Esophagus squamous epithelium (tissue), 4 donors: ENCODE data around the gene NSUN4.

Source experiments
- POLR2A ChIP-seq, 4 donors: fragments of 450-650 bp; IDR thresholded peaks; one replicate each; pipeline ENCODE4 v1.6.1; 2017; ENCODE audit warnings: antibody characterized with exemption in 4 of 4, mild to moderate bottlenecking in 4 of 4, moderate library complexity in 3 of 4
- TF ChIP-seq, protein P1 (sequence below), 6 experiments: fragments of 450-650 bp in 4 of 6; fragments of 200-600 bp in 2 of 6; sonication (generic) in 2 of 6; IDR thresholded peaks; one replicate each; pipeline ENCODE4 v1.5.1; 2016 to 2019; ENCODE audit warnings: antibody characterized with exemption in 6 of 6, mild to moderate bottlenecking in 4 of 6, moderate library complexity in 4 of 6

DNA sequence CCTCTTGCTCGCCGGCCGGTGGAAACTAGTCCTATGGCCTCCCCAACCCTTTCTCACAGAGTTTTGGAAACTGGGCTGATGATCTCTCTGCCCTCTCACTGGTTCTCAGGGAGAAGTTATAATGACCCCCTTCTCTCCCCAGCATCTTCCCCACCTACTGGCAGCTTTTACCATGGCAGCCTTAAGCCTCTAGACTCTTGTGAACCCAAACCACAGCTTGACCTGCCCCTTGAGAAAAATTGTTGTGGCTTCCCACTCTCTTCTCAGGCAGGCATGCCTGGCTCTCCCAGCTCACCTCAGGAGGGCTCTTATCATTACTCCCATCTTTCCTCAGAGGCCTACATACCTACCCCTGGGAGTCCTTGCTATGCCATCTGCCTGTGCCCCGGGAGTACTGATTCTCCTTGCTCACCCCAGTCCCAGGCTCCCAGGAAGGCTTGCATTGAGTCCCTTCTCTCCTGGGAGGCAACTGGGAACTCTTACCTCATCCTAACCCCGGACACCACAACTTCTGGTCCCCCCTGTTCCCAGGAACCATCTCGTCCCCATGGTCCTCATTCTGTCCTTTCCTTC is 1.6 kb downstream of the NSUN4 start:
- TF ChIP-seq, protein P1, sequence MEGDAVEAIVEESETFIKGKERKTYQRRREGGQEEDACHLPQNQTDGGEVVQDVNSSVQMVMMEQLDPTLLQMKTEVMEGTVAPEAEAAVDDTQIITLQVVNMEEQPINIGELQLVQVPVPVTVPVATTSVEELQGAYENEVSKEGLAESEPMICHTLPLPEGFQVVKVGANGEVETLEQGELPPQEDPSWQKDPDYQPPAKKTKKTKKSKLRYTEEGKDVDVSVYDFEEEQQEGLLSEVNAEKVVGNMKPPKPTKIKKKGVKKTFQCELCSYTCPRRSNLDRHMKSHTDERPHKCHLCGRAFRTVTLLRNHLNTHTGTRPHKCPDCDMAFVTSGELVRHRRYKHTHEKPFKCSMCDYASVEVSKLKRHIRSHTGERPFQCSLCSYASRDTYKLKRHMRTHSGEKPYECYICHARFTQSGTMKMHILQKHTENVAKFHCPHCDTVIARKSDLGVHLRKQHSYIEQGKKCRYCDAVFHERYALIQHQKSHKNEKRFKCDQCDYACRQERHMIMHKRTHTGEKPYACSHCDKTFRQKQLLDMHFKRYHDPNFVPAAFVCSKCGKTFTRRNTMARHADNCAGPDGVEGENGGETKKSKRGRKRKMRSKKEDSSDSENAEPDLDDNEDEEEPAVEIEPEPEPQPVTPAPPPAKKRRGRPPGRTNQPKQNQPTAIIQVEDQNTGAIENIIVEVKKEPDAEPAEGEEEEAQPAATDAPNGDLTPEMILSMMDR (IDR thresholded peaks at IDR 0.05) = peak in 1 of 6 experiments; percentile 34
- TF ChIP-seq POLR2A (IDR thresholded peaks at IDR 0.05) = no peak
